Endodermal cell (in vitro differentiated cells): ENCODE measurements around the gene PITPNM3. TPM values are rescaled to one million over a fixed set of nuclear protein-coding genes. Genes with fewer than 3 reads are reported as not detected.

Experiments
- DNase-seq: peaks from one replicate; pipeline ENCODE4 v3.0.0-alpha.2; 2017
- H3K27ac ChIP-seq: 2 replicates; pipeline ENCODE4 v1.5.1; 2013; ENCODE audit warnings: mild to moderate bottlenecking, low read depth, low read length, moderate library complexity
- H3K27me3 ChIP-seq: 2 replicates; pipeline ENCODE4 v1.6.1; 2013; ENCODE audit warnings: mild to moderate bottlenecking, low read length, moderate library complexity; ENCODE audit not compliant: insufficient read depth, control insufficient read depth, poor library complexity, severe bottlenecking
- H3K36me3 ChIP-seq: 2 replicates; pipeline ENCODE4 v1.7.0; 2013; ENCODE audit warnings: mild to moderate bottlenecking, low read length, moderate library complexity; ENCODE audit not compliant: control insufficient read depth, insufficient read depth
- H3K4me1 ChIP-seq: one replicate; pipeline ENCODE4 v1.7.0; 2013; ENCODE audit warnings: low read length; ENCODE audit not compliant: control insufficient read depth, insufficient read depth
- H3K4me3 ChIP-seq: 2 replicates; pipeline ENCODE4 v1.5.1; 2013; ENCODE audit warnings: mild to moderate bottlenecking, low read length, moderate library complexity
- H3K9ac ChIP-seq: 2 replicates; pipeline ENCODE4 v1.6.1; 2013; ENCODE audit warnings: mild to moderate bottlenecking, low read length, moderate library complexity; ENCODE audit not compliant: poor library complexity, severe bottlenecking; ENCODE audit errors: extremely low read depth
- H3K9me3 ChIP-seq: 2 replicates; pipeline ENCODE4 v1.6.1; 2013; ENCODE audit warnings: mild to moderate bottlenecking, low read length, moderate library complexity; ENCODE audit not compliant: control insufficient read depth
- H3K27ac Mint-ChIP-seq: 2 replicates; pipeline ENCODE4 v1.8.0; 2020; ENCODE audit warnings: mixed read lengths
- H3K27me3 Mint-ChIP-seq: 2 replicates; pipeline ENCODE4 v1.8.0; 2021; ENCODE audit warnings: mild to moderate bottlenecking, mixed read lengths; ENCODE audit not compliant: insufficient read depth
- H3K36me3 Mint-ChIP-seq: 2 replicates; pipeline ENCODE4 v1.8.0; 2020; ENCODE audit warnings: low read depth, mixed read lengths
- H3K4me1 Mint-ChIP-seq: 2 replicates; pipeline ENCODE4 v1.8.0; 2020; ENCODE audit warnings: mixed read lengths
- H3K4me3 Mint-ChIP-seq: 2 replicates; pipeline ENCODE4 v1.8.0; 2020; ENCODE audit warnings: mild to moderate bottlenecking, moderate library complexity, mixed read lengths
- H3K9me3 Mint-ChIP-seq: 2 replicates; pipeline ENCODE4 v1.8.0; 2020; ENCODE audit warnings: mild to moderate bottlenecking, mixed read lengths
- WGBS, 2 experiments: methylation state at CpG; one replicate each; pipeline versions ENCODE4 v1.1.5 to v1.1.7; 2013; ENCODE audit warnings: missing lambda C conversion rate in 2 of 2, mixed read lengths in 1 of 2; ENCODE audit not compliant: insufficient coverage in 1 of 2, insufficient read length in 1 of 2; 5-methylcytosine and 5-hydroxymethylcytosine counted together
- total RNA-seq, 2 donors: library from RNA; stranded (reverse); fragmentation: NEBNext Ultra II Directional in 1 of 2; extraction: Animal tissue kit (Norgen Biotek cat#: 25700) in 1 of 2; gene quantifications; 2 replicates in 1 of 2; 3 replicates in 1 of 2; pipeline ENCODE4 v1.2.1, GENCODE V29; 2021
- TF ChIP-seq, protein P1 (sequence below): fragments of 200-600 bp; sonication (generic); conservative IDR thresholded peaks from 2 replicates; pipeline ENCODE4 v1.5.0; 2021; ENCODE audit warnings: antibody characterized with exemption, mild to moderate bottlenecking

The PITPNM3 gene
- total RNA-seq, 2 donors from 2014 or later = 1.8 to 2.7 TPM

- H3K4me1 ChIP-seq = no peaks in the 10 kb centered on the region
- peak; percentile 21 for DNase-seq
- no peaks in the 10 kb centered on the region for H3K36me3 Mint-ChIP-seq
- no peak overlapping the region for H3K4me3 Mint-ChIP-seq
- no peaks in the 10 kb centered on the region for H3K4me1 Mint-ChIP-seq
- no peak overlapping the region for H3K9ac ChIP-seq
- H3K36me3 ChIP-seq = no peaks in the 10 kb centered on the region
- no peak overlapping the region for H3K4me3 ChIP-seq
- TF ChIP-seq, protein P1, sequence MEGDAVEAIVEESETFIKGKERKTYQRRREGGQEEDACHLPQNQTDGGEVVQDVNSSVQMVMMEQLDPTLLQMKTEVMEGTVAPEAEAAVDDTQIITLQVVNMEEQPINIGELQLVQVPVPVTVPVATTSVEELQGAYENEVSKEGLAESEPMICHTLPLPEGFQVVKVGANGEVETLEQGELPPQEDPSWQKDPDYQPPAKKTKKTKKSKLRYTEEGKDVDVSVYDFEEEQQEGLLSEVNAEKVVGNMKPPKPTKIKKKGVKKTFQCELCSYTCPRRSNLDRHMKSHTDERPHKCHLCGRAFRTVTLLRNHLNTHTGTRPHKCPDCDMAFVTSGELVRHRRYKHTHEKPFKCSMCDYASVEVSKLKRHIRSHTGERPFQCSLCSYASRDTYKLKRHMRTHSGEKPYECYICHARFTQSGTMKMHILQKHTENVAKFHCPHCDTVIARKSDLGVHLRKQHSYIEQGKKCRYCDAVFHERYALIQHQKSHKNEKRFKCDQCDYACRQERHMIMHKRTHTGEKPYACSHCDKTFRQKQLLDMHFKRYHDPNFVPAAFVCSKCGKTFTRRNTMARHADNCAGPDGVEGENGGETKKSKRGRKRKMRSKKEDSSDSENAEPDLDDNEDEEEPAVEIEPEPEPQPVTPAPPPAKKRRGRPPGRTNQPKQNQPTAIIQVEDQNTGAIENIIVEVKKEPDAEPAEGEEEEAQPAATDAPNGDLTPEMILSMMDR = no peak
- H3K27me3 Mint-ChIP-seq = peaks cover 6% of the 10 kb centered on the region
- no peaks in the 10 kb centered on the region for H3K27me3 ChIP-seq
- H3K27ac Mint-ChIP-seq = no peak overlapping the region
- H3K27ac ChIP-seq = no peak overlapping the region
- H3K9me3 Mint-ChIP-seq = no peaks in the 10 kb centered on the region
- no peaks in the 10 kb centered on the region for H3K9me3 ChIP-seq
- WGBS, 2 experiments = 90 to 96% methylated on average over 6 of the region's 7 CpGs
Observed at GRCh38 chr17:6507535-6507934, 48.8 kb downstream of the PITPNM3 start.

DNA sequence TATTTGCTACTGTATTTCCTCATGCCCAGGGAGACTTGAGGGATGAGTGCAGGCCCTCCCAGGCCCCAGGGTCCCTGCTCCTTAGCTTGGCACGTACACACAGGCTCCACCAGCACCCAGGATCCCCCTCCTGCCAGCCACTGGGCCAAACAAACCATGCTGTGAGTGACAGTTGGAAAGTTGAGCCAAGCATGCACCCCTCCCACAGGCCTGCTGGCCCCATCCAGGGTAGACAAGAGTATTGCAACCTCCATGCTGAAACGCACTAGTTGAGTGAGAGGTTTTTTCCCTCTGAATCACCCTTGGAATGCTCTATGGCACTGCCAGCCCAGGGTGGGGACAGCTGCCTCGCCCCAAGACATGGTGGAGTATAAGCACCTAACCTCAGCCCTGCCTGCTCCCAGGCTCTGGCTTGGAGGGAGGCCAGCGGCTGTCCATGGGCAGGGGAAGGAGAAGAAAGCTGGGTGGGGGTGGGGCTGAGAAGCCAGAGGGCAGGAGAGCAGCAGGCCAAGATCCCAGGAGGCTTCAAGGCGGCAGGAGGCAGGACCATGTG lies 49.6 kb downstream of the PITPNM3 start:
- no peak overlapping the region for H3K4me3 Mint-ChIP-seq
- H3K36me3 ChIP-seq = no peaks in the 10 kb centered on the region
- 74% methylated on average over 5 of the region's 5 CpGs; no CpG with 5 or more reads in 1 of the 2 experiments for WGBS, 2 experiments
- H3K9ac ChIP-seq = no peak overlapping the region
- H3K27ac Mint-ChIP-seq = no peak overlapping the region
- H3K4me1 Mint-ChIP-seq = no peaks in the 10 kb centered on the region
- TF ChIP-seq, protein P1 = no peak
- H3K9me3 Mint-ChIP-seq = no peaks in the 10 kb centered on the region
- H3K27ac ChIP-seq = no peak overlapping the region
- H3K4me1 ChIP-seq = no peaks in the 10 kb centered on the region
- H3K36me3 Mint-ChIP-seq = no peaks in the 10 kb centered on the region
- no peak overlapping the region for H3K4me3 ChIP-seq
- no peaks in the 10 kb centered on the region for H3K9me3 ChIP-seq
- no peaks in the 10 kb centered on the region for H3K27me3 ChIP-seq
- DNase-seq = peak; percentile 39
- peaks cover 6% of the 10 kb centered on the region for H3K27me3 Mint-ChIP-seq

DNA sequence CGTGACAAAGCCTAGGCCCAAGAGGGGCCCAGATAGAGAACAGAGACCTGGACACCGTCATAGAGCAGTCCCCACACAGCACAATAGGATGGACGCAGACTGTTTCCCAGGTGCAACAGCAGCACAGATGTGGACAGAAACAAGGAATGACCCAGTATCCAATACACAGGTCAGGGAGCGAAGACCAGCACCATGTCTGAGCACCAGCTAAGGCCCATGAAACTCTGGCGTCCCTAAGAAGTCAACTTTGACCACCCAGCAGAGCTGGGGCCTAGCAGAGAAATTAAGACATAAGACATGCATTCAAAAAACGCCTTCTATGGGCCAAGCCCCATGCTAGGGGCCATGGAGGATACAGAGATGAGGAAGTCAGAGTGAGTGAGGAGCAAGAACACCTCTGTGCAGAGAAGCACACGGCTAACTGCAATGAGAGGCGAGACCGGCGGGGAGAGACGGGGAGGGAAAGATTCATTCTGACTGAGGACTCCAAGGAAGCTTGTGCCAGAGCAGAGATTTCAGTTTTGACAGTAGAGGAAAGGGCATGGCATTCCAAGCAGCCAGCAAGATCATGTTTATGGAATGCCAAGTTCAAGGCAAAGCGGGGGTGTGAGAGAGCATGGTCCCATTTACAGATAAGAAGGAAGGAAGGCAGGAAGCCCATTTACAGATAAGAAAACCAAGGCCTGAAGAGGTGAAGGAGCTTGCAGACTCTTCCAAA lies 50.8 kb downstream of the PITPNM3 start:
- H3K27me3 ChIP-seq = no peaks in the 10 kb centered on the region
- Mint-ChIP-seq H3K36me3 (no peaks in the 10 kb centered on the region), H3K27me3 (peaks cover 6% of the 10 kb centered on the region), H3K4me1 (no peaks in the 10 kb centered on the region), H3K4me3 (no peak overlapping the region), H3K27ac (no peak overlapping the region), H3K9me3 (no peaks in the 10 kb centered on the region)
- TF ChIP-seq, protein P1 = no peak
- no peak overlapping the region for H3K4me3 ChIP-seq
- peak; percentile 38 for DNase-seq
- no peak overlapping the region for H3K27ac ChIP-seq
- no peak overlapping the region for H3K9ac ChIP-seq
- no peaks in the 10 kb centered on the region for H3K36me3 ChIP-seq
- WGBS, 2 experiments = 89 to 91% methylated on average over 11 to 12 of the region's 12 CpGs
- H3K4me1 ChIP-seq = no peaks in the 10 kb centered on the region
- no peaks in the 10 kb centered on the region for H3K9me3 ChIP-seq
